Measurements from ENCODE around the gene MRO.

DNA sequence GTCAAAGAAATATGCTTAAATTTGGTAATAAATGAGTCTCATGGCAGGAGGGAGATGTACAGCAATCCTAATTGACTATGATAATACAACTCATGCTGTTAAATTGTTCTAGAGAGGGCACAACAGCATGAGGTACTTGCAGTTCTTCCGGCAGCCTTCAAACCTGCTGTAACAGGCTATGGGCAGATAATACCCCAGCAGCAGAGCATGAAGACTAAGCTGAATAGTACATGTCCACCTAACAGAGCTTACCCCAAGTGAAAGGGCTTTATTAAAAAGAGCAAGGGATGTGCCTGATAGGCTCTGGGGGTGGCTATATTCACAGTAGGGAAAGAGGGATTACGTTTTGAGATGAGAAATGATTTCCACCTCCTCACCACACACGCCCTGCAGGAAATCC is 28.9 kb downstream of the MRO start:
- TF ChIP-seq, protein P1, sequence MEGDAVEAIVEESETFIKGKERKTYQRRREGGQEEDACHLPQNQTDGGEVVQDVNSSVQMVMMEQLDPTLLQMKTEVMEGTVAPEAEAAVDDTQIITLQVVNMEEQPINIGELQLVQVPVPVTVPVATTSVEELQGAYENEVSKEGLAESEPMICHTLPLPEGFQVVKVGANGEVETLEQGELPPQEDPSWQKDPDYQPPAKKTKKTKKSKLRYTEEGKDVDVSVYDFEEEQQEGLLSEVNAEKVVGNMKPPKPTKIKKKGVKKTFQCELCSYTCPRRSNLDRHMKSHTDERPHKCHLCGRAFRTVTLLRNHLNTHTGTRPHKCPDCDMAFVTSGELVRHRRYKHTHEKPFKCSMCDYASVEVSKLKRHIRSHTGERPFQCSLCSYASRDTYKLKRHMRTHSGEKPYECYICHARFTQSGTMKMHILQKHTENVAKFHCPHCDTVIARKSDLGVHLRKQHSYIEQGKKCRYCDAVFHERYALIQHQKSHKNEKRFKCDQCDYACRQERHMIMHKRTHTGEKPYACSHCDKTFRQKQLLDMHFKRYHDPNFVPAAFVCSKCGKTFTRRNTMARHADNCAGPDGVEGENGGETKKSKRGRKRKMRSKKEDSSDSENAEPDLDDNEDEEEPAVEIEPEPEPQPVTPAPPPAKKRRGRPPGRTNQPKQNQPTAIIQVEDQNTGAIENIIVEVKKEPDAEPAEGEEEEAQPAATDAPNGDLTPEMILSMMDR (IDR thresholded peaks at IDR 0.05 in 4 of 5, conservative IDR thresholded peaks at IDR 0.05 in 1 of 5): no peak
- TF ChIP-seq POLR2A (IDR thresholded peaks at IDR 0.05): no peak
